Activated T-cell treated with anti-CD3 and anti-CD28 coated beads, Interleukin-2, amount 50 U/mL, for 1 hour (primary cell): ENCODE data around the gene IQSEC3.
A peak's percentile ranks its signal among the peaks of the same experiment; 100 is the strongest.

Experiments used
- DNase-seq: peaks from one replicate; pipeline ENCODE4 v3.0.0-alpha.2; 2020

Gene IQSEC3

GRCh38 chr12:144650-145284 is 78.2 kb downstream of the IQSEC3 start:
- no peak for DNase-seq

DNA sequence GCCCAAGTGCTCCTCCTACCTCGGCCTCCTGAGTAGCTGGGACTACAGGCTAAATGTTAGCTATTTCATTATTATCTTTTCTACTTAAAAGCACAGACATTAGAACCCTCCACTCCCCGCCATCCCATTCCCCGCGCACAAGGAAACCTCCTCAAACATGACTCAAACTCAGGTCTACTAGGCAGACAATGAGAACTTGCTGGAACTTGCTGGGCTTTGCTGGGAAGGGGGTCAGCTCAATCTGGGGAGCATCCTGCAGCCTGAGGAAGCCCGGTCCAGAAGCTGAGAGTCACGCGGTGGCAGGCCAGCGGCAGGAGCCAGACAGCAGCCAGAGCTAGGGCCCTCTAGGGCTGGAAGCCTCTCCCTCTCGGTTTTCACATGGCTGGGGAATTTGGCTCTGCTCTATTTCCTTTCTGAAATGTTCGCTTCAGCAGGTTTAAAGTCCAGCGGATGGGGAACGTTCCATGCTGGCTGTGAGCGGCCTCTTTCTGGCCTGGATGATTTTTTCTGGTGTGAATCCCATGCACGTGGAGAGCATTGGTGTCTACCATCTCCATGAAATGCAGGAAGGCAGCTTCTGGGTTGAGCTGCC is 78.9 kb downstream of the IQSEC3 start:
- no peak for DNase-seq

- DNase-seq: no peak
Measured at GRCh38 chr12:147242-147641, 80.7 kb downstream of the IQSEC3 start.

GRCh38 chr12:148676-149416 is 82.3 kb downstream of the IQSEC3 start:
- no peak for DNase-seq

- no peak for DNase-seq
Measured at GRCh38 chr12:151579-151978, 85.0 kb downstream of the IQSEC3 start.

GRCh38 chr12:152440-152839 is 85.9 kb downstream of the IQSEC3 start:
- no peak for DNase-seq

GRCh38 chr12:153080-153746 is 86.6 kb downstream of the IQSEC3 start:
- DNase-seq: peak; percentile 51

- no peak for DNase-seq
Measured at GRCh38 chr12:154058-154457, 87.5 kb downstream of the IQSEC3 start.

DNA sequence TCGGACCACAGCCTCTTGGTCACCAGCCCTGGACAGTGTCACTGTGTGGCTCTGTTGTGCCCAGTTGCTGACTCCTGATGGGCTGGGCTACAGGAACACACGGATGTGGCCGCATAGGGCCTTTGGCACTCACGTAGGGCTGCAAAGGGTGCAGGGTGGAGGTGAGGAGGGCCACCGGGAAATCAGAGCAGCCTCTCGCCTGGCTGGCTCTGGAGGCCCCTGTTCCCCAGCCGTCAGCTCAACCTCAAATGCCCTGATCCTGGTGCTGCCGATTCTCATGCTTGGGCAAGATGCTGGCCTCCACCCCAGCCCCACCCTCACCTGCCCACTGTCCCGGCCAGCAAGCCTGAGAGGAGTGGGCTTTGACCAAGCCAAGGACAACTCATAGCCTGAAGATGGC is 88.4 kb downstream of the IQSEC3 start:
- DNase-seq: no peak

DNA sequence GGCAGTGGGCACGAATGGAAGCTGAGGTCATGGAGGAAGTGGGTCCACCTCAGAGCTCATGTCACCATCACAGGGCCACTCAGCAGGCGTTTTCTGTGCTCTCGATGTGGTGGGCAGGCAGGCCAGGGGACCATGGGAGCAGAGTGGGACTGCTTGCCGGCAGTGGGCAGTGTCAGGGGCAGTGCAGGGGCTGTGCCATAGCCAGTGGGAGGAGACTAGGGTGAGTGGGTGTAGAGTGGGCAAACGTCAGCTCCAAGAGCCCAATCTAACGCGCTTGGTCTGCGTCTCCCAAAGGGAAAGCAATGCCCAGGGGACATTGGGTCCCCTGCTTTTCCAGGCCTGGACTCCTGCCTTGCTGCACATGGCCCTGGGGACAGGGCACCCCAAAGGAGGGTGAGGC is 89.1 kb downstream of the IQSEC3 start:
- DNase-seq: no peak

DNA sequence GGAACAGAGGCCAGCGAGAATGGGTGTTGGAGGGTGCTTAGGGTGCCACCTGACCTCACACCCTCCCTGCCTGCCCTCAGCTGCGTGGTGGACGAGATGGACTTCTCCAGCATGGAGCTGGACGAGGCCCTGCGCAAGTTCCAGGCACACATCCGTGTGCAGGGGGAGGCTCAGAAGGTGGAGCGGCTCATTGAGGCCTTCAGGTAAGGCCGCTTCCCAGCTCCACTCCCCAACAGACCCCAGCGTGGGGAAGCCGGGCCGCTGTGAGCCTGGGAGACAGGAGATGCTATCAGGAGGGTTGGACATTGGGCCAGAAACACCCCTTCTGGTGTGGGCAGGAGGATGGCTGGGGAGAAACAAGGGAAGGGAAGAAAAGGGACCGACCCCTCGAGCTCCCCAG is 90.4 kb downstream of the IQSEC3 start:
- DNase-seq: no peak

- no peak for DNase-seq
Measured at GRCh38 chr12:157644-158043, 91.1 kb downstream of the IQSEC3 start.

DNA sequence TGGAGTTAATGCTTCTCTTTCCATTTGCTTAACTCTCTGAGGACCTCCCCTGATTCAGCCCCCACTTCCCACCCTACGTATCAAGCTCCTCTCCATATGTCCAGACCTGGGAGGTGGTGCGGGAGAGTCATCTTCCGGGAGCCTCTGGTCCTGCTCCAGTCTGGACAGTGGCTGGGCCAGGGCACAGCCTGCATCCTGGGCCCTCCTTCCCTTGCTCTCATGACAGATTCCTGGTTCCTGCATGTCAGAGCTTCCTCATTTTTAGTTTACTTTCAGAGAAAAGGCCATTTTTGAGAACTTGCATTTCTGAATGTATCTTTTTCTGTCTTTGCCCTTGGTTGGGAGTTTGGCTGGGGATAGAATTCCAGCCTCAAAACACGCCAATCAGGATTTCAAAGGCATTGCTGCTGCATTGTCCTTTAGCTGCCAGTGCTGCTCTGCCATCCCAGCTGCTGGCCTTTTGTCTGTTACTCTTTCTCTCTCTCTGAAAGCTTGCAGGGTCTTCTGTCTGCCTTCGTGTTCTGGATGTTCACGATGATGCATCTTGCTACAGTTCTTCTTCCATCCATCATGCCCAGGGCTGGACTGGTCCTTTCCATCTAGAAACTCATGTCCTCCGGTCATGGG is 92.7 kb downstream of the IQSEC3 start:
- DNase-seq: no peak

GRCh38 chr12:160858-161257 is 94.3 kb downstream of the IQSEC3 start:
- DNase-seq: no peak

DNA sequence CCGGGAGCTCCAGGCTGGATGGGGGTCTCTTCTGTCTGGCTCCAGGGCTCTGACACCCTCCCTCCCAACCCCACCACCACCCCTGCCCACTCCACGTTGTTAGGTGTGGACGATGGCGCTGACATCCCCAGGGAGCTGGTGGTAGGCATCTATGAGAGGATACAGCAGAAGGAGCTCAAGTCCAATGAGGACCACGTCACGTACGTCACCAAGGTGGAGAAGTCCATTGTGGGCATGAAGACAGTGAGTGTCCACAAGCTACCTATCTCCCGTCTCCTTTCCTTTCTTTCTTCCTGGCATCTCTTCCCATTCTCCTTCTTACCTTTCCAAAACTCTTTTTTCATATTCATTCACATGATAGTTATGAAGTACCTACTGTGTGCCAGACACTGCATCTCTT is 95.3 kb downstream of the IQSEC3 start:
- no peak for DNase-seq

GRCh38 chr12:162467-163307 is 96.1 kb downstream of the IQSEC3 start:
- no peak for DNase-seq

GRCh38 chr12:163406-163986 is 96.9 kb downstream of the IQSEC3 start:
- no peak for DNase-seq

- no peak for DNase-seq
Measured at GRCh38 chr12:164207-164606, 97.6 kb downstream of the IQSEC3 start.

DNA sequence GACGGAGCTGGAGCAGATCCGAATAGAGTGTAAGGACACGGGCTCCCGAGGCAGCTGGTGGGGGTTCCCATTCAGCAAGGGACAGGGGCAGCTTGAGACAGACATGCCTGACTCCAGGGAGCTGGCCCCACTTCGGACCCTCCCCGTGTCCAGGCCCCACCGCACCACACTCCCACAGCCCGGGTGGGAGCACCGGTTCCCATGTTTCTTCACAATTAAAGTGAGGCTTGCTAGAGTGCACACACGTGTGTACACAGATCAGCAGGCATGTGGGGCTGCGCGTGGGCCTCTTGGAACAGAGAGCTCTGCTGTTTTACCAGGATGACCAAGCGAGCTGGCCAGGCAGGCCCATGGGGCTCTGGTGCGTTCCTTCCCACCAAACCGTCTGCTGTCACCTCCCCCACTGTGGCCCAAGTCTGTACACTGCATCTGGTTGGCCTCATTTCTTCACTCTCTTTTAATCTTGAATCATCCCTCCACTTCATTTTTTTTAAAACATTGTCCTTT is 99.3 kb downstream of the IQSEC3 start:
- no peak for DNase-seq

- no peak for DNase-seq
Measured at GRCh38 chr12:166425-167075, 100.0 kb downstream of the IQSEC3 start.

- DNase-seq: no peak
Measured at GRCh38 chr12:167959-168600, 101.5 kb downstream of the IQSEC3 start.
